ENCODE data around the gene ZNF516. TPM values are rescaled to one million over a fixed set of nuclear protein-coding genes. Genes with fewer than 3 reads are reported as not detected.

Gene ZNF516
- total RNA-seq, 1 donor from 2014 or later, result 83.2 TPM

- Mint-ChIP-seq H3K27me3 (ENCODE audit: unreplicated experiment) (peaks cover 10% of the 10 kb centered on the region), H3K9me3 (ENCODE audit: unreplicated experiment) (no peaks in the 10 kb centered on the region), H3K27ac (ENCODE audit: unreplicated experiment) (no peak overlapping the region), H3K36me3 (ENCODE audit: low read depth, unreplicated experiment) (peaks cover 27% of the 10 kb centered on the region), H3K4me1 (ENCODE audit: unreplicated experiment) (peaks cover 47% of the 10 kb centered on the region), H3K4me3 (ENCODE audit: unreplicated experiment) (no peak overlapping the region)
- TF ChIP-seq, protein P1, sequence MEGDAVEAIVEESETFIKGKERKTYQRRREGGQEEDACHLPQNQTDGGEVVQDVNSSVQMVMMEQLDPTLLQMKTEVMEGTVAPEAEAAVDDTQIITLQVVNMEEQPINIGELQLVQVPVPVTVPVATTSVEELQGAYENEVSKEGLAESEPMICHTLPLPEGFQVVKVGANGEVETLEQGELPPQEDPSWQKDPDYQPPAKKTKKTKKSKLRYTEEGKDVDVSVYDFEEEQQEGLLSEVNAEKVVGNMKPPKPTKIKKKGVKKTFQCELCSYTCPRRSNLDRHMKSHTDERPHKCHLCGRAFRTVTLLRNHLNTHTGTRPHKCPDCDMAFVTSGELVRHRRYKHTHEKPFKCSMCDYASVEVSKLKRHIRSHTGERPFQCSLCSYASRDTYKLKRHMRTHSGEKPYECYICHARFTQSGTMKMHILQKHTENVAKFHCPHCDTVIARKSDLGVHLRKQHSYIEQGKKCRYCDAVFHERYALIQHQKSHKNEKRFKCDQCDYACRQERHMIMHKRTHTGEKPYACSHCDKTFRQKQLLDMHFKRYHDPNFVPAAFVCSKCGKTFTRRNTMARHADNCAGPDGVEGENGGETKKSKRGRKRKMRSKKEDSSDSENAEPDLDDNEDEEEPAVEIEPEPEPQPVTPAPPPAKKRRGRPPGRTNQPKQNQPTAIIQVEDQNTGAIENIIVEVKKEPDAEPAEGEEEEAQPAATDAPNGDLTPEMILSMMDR (IDR thresholded peaks at IDR 0.05; ENCODE audit: unreplicated experiment), result no peak
- DNase-seq (ENCODE audit: low spot score), result no peak
These were observed 57.1 kb downstream of the ZNF516 start for GRCh38 chr18:76437910-76438309.

GRCh38 chr18:76437011-76437410, 58.0 kb downstream of the ZNF516 start:
- peak overlapping the region; percentile 62 for H3K27ac Mint-ChIP-seq (ENCODE audit: unreplicated experiment)
- TF ChIP-seq, protein P1 (IDR thresholded peaks at IDR 0.05; ENCODE audit: unreplicated experiment), result no peak
- peaks cover 56% of the 10 kb centered on the region for H3K4me1 Mint-ChIP-seq (ENCODE audit: unreplicated experiment)
- H3K27me3 Mint-ChIP-seq (ENCODE audit: unreplicated experiment), result peaks cover 10% of the 10 kb centered on the region
- H3K9me3 Mint-ChIP-seq (ENCODE audit: unreplicated experiment), result no peaks in the 10 kb centered on the region
- no peak for DNase-seq (ENCODE audit: low spot score)
- H3K36me3 Mint-ChIP-seq (ENCODE audit: low read depth, unreplicated experiment), result peaks cover 35% of the 10 kb centered on the region
- H3K4me3 Mint-ChIP-seq (ENCODE audit: unreplicated experiment), result no peak overlapping the region

DNA sequence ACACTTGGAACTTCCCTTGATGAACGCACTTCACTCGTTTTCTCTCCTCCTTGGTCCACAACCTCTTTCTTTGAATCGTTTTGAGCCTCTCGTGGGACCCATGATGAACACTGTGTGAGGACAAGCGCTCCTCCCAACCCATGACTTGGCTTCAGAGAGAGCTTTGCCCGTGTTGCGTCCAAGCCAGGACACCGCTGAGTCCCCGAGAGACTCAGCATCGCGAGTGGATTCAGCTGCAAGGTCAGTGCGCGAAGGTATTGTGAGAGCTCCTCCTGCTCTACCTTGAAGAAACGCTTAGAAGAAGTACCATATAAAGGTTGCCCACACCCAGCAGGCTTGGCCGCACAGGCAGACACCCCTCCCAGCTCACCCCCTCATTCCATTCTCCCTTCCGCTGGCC, 58.7 kb downstream of the ZNF516 start:
- Mint-ChIP-seq H3K4me1 (ENCODE audit: unreplicated experiment) (peaks cover 57% of the 10 kb centered on the region), H3K36me3 (ENCODE audit: low read depth, unreplicated experiment) (peaks cover 39% of the 10 kb centered on the region), H3K9me3 (ENCODE audit: unreplicated experiment) (no peaks in the 10 kb centered on the region), H3K27me3 (ENCODE audit: unreplicated experiment) (peaks cover 10% of the 10 kb centered on the region), H3K4me3 (ENCODE audit: unreplicated experiment) (no peak overlapping the region), H3K27ac (ENCODE audit: unreplicated experiment) (peak overlapping the region; percentile 2)
- TF ChIP-seq, protein P1 (IDR thresholded peaks at IDR 0.05; ENCODE audit: unreplicated experiment), result no peak
- no peak for DNase-seq (ENCODE audit: low spot score)

GRCh38 chr18:76435316-76435989, 59.6 kb downstream of the ZNF516 start:
- Mint-ChIP-seq H3K4me1 (ENCODE audit: unreplicated experiment) (peaks cover 59% of the 10 kb centered on the region), H3K36me3 (ENCODE audit: low read depth, unreplicated experiment) (peaks cover 42% of the 10 kb centered on the region), H3K4me3 (ENCODE audit: unreplicated experiment) (peak overlapping the region; percentile 14), H3K27me3 (ENCODE audit: unreplicated experiment) (peaks cover 8% of the 10 kb centered on the region), H3K9me3 (ENCODE audit: unreplicated experiment) (no peaks in the 10 kb centered on the region), H3K27ac (ENCODE audit: unreplicated experiment) (peak overlapping the region; percentile 57)
- TF ChIP-seq, protein P1 (IDR thresholded peaks at IDR 0.05; ENCODE audit: unreplicated experiment), result no peak
- no peak for DNase-seq (ENCODE audit: low spot score)

GRCh38 chr18:76434452-76434851, 60.6 kb downstream of the ZNF516 start:
- Mint-ChIP-seq H3K27me3 (ENCODE audit: unreplicated experiment) (peaks cover 8% of the 10 kb centered on the region), H3K4me3 (ENCODE audit: unreplicated experiment) (peak overlapping the region; percentile 37), H3K4me1 (ENCODE audit: unreplicated experiment) (peaks cover 59% of the 10 kb centered on the region), H3K9me3 (ENCODE audit: unreplicated experiment) (no peaks in the 10 kb centered on the region), H3K36me3 (ENCODE audit: low read depth, unreplicated experiment) (peaks cover 36% of the 10 kb centered on the region), H3K27ac (ENCODE audit: unreplicated experiment) (peak overlapping the region; percentile 57)
- TF ChIP-seq, protein P1 (IDR thresholded peaks at IDR 0.05; ENCODE audit: unreplicated experiment), result no peak
- DNase-seq (ENCODE audit: low spot score), result no peak
